Keratinocyte (primary cell): ENCODE data around the gene ZNF418. TPM values are rescaled to one million over a fixed set of nuclear protein-coding genes. Genes with fewer than 3 reads are reported as not detected.

Source experiments
- DNase-seq: peaks from one replicate; pipeline ENCODE4 v3.0.0-alpha.2; 2011; ENCODE audit warnings: low read depth, missing footprints, low spot score
- FAIRE-seq: peaks from 2 replicates; lab custom pipeline; 2011; peaks lifted over from hg19 to GRCh38; lab: Jason Lieb, UNC
- H2AFZ ChIP-seq: 2 replicates; pipeline ENCODE4 v1.6.0; 2012; ENCODE audit warnings: low read length, control low read depth, inconsistent platforms; ENCODE audit not compliant: control insufficient read depth
- H3K27ac ChIP-seq: 2 replicates; pipeline ENCODE4 v1.5.1; 2011; ENCODE audit warnings: low read length; ENCODE audit not compliant: control insufficient read depth, insufficient read depth
- H3K27me3 ChIP-seq: 3 replicates; pipeline ENCODE4 v1.6.0; 2011; ENCODE audit warnings: low read length; ENCODE audit not compliant: control insufficient read depth, insufficient read depth; ENCODE audit errors: extremely low read depth
- H3K36me3 ChIP-seq, 2 experiments: 2 replicates in 1 of 2; 3 replicates in 1 of 2; pipeline ENCODE4 v1.5.1; 2011; ENCODE audit warnings: low read length in 2 of 2, mild to moderate bottlenecking in 1 of 2; ENCODE audit not compliant: control insufficient read depth in 2 of 2, insufficient read depth in 2 of 2; ENCODE audit errors: extremely low read depth in 1 of 2
- H3K4me1 ChIP-seq: 3 replicates; pipeline ENCODE4 v1.5.1; 2011; ENCODE audit warnings: low read length; ENCODE audit not compliant: control insufficient read depth, insufficient read depth; ENCODE audit errors: extremely low read depth
- H3K4me2 ChIP-seq: 3 replicates; pipeline ENCODE4 v1.6.0; 2011; ENCODE audit warnings: low read depth, low read length; ENCODE audit not compliant: control insufficient read depth, insufficient read depth; ENCODE audit errors: extremely low read depth
- H3K4me3 ChIP-seq, 3 experiments: fragments of 200-600 bp in 1 of 3; sonication (generic) in 1 of 3; 2 replicates in 2 of 3; 3 replicates in 1 of 3; pipeline ENCODE4 v1.5.1; 2011 to 2016; ENCODE audit warnings: low read length in 3 of 3, mild to moderate bottlenecking in 3 of 3, control low read depth in 2 of 3, inconsistent platforms in 1 of 3, low read depth in 1 of 3, mixed read lengths in 1 of 3, mixed run types in 1 of 3, moderate library complexity in 1 of 3; ENCODE audit not compliant: control insufficient read depth in 2 of 3, insufficient read depth in 2 of 3; ENCODE audit errors: extremely low read depth in 1 of 3
- H3K79me2 ChIP-seq: 2 replicates; pipeline ENCODE4 v1.6.0; 2012; ENCODE audit warnings: low read length; ENCODE audit not compliant: control insufficient read depth, insufficient read depth
- H3K9ac ChIP-seq: 3 replicates; pipeline ENCODE4 v1.6.0; 2011; ENCODE audit warnings: low read length; ENCODE audit not compliant: control insufficient read depth, insufficient read depth; ENCODE audit errors: extremely low read depth
- H3K9me1 ChIP-seq: 3 replicates; pipeline ENCODE4 v1.6.0; 2011; ENCODE audit warnings: low read length; ENCODE audit not compliant: control insufficient read depth, insufficient read depth; ENCODE audit errors: extremely low read depth
- H3K9me3 ChIP-seq: 2 replicates; pipeline ENCODE4 v1.5.1; 2012; ENCODE audit warnings: low read depth, low read length; ENCODE audit not compliant: control insufficient read depth
- H4K20me1 ChIP-seq: 3 replicates; pipeline ENCODE4 v1.6.0; 2011; ENCODE audit warnings: low read length; ENCODE audit not compliant: control insufficient read depth, insufficient read depth; ENCODE audit errors: extremely low read depth
- CTCF ChIP-seq, 3 experiments: IDR thresholded peaks in 1 of 3; conservative IDR thresholded peaks in 1 of 3; optimal IDR thresholded peaks in 1 of 3; 2 replicates in 2 of 3; 3 replicates in 1 of 3; pipeline versions ENCODE3 to v1.5.1; 2011; ENCODE audit warnings: low read length in 3 of 3, mild to moderate bottlenecking in 3 of 3, moderate library complexity in 2 of 3, control low read depth in 1 of 3, inconsistent platforms in 1 of 3; ENCODE audit not compliant: insufficient read depth in 2 of 3; ENCODE audit errors: extremely low read depth in 1 of 3
- EZH2 ChIP-seq: IDR thresholded peaks from one replicate; pipeline ENCODE4 v1.6.1; 2012; ENCODE audit warnings: inconsistent platforms, mild to moderate bottlenecking, low read length, moderate library complexity
- dilution Hi-C: fragments of 300-500 bp; cut with MboI; formaldehyde crosslinking; loops from one replicate; pipeline ENCODE4 v1.7.0; 2020; ENCODE audit warnings: low sequenced_read_pairs; ENCODE audit not compliant: extremely low pct_ligation_motif_present
- polyA plus RNA-seq, 5 experiments: library from polyadenylated mRNA; depleted of rRNA in 3 of 5; stranded (reverse) in 3 of 5; stranded (forward) in 1 of 5; unstranded in 1 of 5; fragments of >200 nt; gene quantifications; 1 replicate in 1 of 5; 2 replicates in 3 of 5; 3 replicates in 1 of 5; pipeline versions ENCODE4 v1.2.1 to v1.2.3, GENCODE V29; 2011 to 2012; ENCODE audit warnings: missing spikeins in 2 of 5, low read depth in 1 of 5, low replicate concordance in 1 of 5

ZNF418 gene
- polyA plus RNA-seq, 1 donor (not counting 4 experiments of a cell fraction or from before 2014, with no cell fraction given) = 2.9 TPM

DNA sequence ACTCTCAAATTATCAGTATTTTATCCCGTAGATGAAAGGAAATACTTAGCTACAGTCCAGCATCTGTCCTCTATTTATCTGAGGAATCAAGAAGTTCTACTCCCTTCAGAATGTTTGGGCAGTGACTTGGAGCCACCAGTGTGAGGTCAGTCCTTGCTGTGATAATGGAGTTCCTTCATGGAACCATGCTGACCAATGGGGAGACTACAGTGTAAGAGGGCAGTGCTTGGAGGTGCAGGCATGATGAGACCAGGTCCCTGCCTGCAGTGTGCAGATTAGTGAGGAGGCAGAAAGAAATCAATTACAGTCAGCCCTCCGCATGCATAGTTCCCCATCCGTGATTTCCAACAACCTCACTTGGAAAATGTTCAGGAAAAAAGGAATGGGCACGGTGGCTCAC, 39.2 kb upstream of the ZNF418 start, which contains the start of gene C19orf18:
TSS of gene C19orf18 (minus strand) at position 101 of the 400 bp plus-strand sequence. CDS start 102 bp downstream, outside the sequence.
- no peak within 1 kb of the TSS for H3K4me3 ChIP-seq
- dilution Hi-C loops = no loop called here
- no peak within 1 kb of the TSS for H3K9ac ChIP-seq
- peaks cover 0 to 2% of the 10 kb centered on the region in 2 experiments for H3K36me3 ChIP-seq
- DNase-seq = no peak
- FAIRE-seq = no peak
- TF ChIP-seq EZH2 (no peak), CTCF (optimal IDR thresholded peaks at IDR 0.05 in 1 of 3, IDR thresholded peaks at IDR 0.05 in 1 of 3, conservative IDR thresholded peaks at IDR 0.05 in 1 of 3; ENCODE audit: extremely low read depth in 1 of 3, insufficient read depth in 2 of 3, low read length in 3 of 3) (no peak)
- peaks cover 30% of the 10 kb centered on the region for H3K9me3 ChIP-seq
- H3K9me1 ChIP-seq = no peaks in the 10 kb centered on the region
- no peak within 1 kb of the TSS for H3K4me2 ChIP-seq
- H4K20me1 ChIP-seq = no peaks in the 10 kb centered on the region
- no peak within 1 kb of the TSS for H3K27ac ChIP-seq
- H3K27me3 ChIP-seq = no peaks in the 10 kb centered on the region
- no peaks in the 10 kb centered on the region for H3K79me2 ChIP-seq
- no peaks in the 10 kb centered on the region for H3K4me1 ChIP-seq
- no peak within 1 kb of the TSS for H2AFZ ChIP-seq

GRCh38 chr19:57964761-57965160, 29.6 kb upstream of the ZNF418 start:
- FAIRE-seq (no peak), DNase-seq (no peak)
- TF ChIP-seq CTCF (optimal IDR thresholded peaks at IDR 0.05 in 1 of 3, IDR thresholded peaks at IDR 0.05 in 1 of 3, conservative IDR thresholded peaks at IDR 0.05 in 1 of 3; ENCODE audit: extremely low read depth in 1 of 3, insufficient read depth in 2 of 3, low read length in 3 of 3) = no peak
- TF ChIP-seq EZH2 = no peak
- no peak overlapping the region for H3K4me3 ChIP-seq
- no peak overlapping the region for H2AFZ ChIP-seq
- dilution Hi-C loops = no loop called here
- no peaks in the 10 kb centered on the region for H3K36me3 ChIP-seq
- H3K4me1 ChIP-seq = no peaks in the 10 kb centered on the region
- no peak overlapping the region for H3K9ac ChIP-seq
- no peak overlapping the region for H3K27ac ChIP-seq
- H3K9me3 ChIP-seq = peaks cover 5% of the 10 kb centered on the region
- H3K27me3 ChIP-seq = no peaks in the 10 kb centered on the region
- no peaks in the 10 kb centered on the region for H3K79me2 ChIP-seq
- H3K4me2 ChIP-seq = no peak overlapping the region
- H3K9me1 ChIP-seq = no peaks in the 10 kb centered on the region
- no peaks in the 10 kb centered on the region for H4K20me1 ChIP-seq
